Superior temporal gyrus (tissue), 1 donor: Measurements from ENCODE around the gene TMEM129.
A peak's percentile ranks its signal among the peaks of the same experiment; 100 is the strongest.

Source experiments
- DNase-seq: peaks from one replicate; pipeline ENCODE4 v3.0.0-alpha.2; 2016; ENCODE audit errors: extremely low spot score

Gene TMEM129

GRCh38 chr4:1758306-1759121, 37.4 kb upstream of the TMEM129 start:
- DNase-seq, result no peak

- no peak for DNase-seq
These were observed 36.7 kb upstream of the TMEM129 start for GRCh38 chr4:1757836-1758235.

DNA sequence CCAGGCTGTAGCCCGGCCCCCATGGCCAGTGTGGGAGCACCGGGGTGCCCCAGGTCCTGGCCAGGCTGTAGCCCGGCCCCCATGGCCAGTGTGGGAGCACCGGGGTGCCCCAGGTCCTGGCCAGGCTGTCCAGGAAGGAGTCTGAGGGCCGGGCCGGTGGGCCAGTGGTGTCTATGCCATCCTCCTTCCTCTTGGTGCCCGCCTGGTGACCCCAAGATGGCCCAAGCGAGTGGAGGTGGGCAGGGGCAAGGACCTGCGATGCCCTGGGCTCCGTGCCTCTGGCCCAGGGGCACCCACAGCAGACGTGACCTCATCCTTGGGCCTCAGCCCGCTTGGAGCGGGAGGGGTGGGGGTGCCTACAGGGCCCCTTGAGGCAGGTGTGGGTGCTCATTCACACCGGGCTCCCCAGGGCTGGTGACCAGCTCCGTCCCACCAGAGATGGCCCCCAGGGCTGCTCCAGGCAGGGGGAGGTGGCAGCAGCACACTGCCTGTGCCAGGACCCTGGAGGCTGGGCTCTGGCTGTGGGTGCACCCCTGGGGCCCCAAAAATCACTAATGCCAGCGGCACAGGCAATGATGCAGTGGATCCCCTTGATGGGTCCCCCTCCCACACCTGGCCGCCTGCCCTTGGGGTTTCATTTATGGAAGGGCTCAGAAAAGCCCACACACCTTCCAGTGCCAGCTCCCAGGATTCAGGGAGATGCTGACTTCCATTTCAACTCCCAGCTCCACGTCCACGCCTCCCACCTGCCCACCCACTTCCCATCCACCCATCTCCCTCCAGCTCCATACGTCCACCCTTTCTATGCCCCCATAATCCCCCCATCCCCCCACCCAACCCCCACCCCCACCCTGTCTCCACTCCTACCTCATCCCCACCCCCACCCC, 36.0 kb upstream of the TMEM129 start:
- DNase-seq, result no peak

DNA sequence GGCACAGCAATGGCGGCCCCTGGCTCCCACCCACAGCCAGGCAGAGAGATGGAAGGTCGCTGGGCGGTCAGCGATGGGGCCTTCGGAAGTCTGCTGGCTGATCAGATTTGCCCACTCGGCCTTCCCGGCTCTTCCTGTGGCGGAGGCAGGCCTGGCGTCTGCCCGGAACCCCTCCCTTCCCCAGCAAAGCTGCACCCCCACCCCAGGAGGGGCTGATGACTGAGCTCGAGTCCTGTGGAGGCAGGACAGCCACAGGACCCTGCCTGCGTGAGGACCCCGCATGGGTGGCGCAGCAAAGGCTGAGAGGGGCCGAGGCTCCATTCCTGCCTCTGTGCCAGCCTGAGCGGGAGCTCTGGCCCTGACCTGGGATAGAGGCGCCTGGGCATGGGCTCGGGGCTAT, 35.0 kb upstream of the TMEM129 start:
- DNase-seq, result no peak

GRCh38 chr4:1755297-1755696, 34.2 kb upstream of the TMEM129 start:
- DNase-seq, result no peak

DNA sequence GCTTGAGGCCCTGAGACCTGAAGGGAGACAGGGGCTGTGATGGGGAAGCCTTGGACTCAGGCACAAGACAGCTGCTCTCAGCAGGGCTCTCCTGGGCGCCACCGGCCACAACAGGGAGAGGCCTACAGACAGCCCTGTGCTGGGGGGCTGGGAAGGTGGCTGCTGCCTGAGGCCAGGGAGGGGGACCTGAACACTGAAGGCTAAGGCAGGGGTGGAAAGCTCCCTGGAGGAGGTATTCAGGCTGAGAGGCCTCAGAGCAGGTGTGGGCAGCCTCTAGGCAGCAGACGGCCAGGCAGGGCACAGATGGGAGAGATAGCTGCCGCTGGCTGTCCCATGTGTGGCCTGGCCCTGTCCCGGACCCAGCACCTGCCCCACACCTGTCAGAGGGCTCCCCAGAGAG, 33.2 kb upstream of the TMEM129 start:
- no peak for DNase-seq

DNA sequence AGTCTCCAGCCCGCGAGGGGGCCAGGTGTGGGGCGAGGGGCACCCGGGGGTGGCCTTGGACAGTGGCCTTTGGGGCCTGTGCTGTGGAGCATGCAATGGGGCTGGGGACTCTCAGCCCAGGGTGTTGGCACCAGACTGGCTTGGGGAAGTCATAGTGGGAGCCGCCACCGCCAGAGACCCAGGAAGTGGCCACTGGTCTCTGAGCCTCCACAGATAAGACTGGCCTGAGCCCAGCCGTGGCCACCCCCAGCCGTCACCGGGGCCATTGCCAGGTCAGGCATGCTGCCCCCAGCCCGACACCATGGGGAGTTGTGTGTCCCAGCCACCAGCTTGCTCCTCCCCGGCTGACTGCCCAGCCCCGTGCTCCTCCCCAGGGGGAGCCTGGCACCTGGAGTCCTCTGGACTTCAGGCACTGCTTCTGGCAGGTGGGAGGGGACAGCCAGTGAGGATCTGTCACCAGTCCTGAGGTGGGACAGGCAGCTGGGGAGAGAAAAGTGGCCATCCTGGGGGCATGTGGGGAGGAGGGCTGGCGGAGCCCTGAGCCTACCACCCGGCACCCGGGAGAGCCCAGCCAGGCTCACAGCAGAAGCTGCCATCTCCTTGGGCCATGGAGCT, 32.7 kb upstream of the TMEM129 start:
- no peak for DNase-seq

- DNase-seq, result no peak
These were observed 32.2 kb upstream of the TMEM129 start for GRCh38 chr4:1753294-1753696.

- no peak for DNase-seq
These were observed 31.3 kb upstream of the TMEM129 start for GRCh38 chr4:1752284-1753041.

DNA sequence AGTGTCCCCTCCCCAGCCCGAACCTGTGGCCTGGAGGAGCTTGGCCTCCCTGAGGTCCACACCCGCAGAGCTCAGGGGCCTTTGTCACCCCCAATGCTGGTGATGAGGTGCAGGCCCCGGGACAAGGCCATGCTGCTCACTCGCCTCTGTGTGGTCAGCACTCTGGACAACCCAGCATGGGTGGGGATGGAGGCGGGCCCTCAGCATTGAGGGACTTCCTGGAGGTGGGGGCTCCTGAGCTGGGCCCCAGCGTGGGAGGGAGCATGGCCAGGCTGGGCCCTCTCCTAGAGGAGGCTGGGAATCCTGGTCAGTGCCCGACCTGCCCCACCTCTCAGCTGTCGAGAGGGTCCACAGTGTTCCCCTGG, 30.8 kb upstream of the TMEM129 start:
- DNase-seq, result no peak

GRCh38 chr4:1751155-1751918, 30.2 kb upstream of the TMEM129 start:
- DNase-seq, result no peak

GRCh38 chr4:1750381-1751154, 29.4 kb upstream of the TMEM129 start:
- no peak for DNase-seq

DNA sequence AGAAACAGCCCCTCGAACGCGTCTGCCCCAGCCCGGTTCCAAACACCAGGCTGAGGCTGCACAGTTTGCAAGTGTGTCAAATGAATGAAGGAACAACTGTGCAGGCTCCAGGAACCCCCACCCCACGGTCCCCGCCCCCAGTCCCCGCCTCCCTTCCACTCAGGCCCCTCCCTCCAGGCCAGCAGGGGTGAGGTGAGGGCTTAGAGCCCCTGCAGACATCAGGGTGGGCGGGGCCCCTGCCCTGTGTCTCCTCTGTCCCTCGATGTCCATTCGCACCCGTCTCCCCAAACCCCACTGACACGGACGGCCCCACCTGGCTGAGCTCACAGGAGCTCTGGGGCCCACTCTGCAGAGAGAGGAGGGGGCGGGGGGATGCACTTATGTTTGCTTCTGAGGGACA, 28.7 kb upstream of the TMEM129 start:
- DNase-seq, result no peak

DNA sequence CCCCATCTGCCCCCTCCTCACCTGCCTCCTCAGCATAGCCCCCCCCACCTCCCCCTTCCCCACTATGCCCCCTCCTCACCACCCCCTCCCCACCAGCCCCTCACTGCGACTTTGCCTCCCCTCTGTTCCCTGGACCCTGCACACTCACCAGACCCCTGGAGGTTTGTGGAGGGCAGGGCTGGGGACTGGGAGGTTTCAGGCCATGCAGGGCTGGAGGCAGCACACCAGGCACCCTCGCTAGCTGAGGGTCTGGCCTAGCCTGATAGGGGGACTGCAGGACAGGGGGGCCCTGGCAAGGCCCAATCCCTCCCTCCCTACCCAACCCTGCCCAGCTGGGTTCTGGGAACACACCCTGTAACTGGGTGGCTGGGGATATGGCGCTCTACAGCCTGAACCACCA, 28.2 kb upstream of the TMEM129 start:
- no peak for DNase-seq

DNA sequence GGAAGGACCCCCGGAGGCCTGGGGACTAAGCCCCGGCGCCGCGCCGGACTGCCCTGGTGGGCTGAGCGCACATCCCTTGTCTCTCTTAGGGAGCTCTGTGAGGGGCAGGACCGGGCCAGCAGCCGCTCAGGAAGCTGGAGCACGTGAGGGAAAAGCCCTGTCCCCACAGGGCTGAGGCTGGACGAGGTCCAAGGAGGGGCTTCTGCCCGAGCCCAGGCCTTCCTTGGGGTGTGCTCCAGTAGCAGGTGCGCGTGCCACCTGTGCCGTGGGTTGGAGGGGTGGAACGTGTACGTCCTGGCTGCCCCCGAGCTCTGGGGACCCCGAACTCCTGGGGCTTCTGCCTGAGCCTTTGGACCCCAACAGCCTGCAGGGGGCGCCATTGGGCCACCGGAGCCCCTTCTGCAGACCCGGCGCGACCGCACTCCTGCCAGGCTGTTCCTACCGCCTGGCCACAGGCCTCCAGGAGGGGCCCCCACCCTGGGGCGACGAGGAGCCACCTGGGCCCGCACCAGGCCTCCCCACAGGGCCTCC, 27.4 kb upstream of the TMEM129 start:
- DNase-seq, result peak; percentile 42

DNA sequence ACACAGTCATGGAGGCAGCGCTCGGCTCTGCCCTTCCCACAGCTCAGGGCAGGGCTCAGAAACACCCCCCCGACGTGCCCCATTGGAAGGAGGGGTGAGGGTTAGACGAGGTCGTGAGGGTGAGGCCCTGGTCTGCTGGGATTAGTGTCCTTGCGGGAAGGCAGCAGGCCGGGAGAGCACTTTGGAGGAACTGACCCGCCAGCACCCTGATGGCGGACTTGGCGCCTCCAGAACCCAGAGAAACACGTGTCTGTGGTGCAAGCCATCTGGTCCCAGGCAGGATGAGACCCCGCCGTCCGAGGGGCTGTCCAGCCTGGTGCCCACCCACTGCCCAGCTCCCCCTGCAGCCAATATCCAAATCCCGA, 26.5 kb upstream of the TMEM129 start:
- no peak for DNase-seq

DNA sequence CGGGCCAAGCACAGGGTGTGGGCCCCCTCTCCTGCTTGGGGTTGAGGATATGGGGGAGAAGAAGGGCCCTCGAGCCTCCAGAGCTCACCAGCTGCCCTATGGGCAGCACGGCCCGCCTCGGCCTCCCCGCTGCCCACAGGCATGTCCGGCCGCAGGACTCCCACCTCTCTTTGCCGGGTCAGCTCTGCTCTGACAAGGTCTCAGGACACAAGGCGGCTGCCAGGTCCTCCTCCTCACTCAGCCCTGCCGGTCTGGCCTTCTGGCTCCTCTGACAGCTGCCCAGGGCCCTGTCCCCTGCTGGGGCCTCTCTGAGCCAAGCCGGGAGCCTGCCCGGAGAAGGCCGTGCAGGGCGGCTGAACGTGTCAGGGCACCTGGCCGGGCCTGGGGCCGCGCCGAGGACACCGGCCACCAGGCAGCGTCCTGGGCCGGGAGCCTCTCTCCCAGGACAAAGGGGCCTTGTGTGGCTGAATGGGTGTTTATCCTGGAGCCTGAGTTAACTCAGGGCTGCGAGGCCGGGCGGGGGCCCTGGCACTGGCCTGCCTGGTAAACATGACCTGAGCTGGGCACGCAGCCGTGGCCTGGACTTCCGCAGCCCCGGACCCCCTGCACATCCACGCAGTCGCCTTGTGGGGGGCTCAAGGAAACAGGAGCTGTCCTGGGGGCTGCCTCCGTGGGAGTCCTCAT, 25.9 kb upstream of the TMEM129 start:
- peak; percentile 16 for DNase-seq

DNA sequence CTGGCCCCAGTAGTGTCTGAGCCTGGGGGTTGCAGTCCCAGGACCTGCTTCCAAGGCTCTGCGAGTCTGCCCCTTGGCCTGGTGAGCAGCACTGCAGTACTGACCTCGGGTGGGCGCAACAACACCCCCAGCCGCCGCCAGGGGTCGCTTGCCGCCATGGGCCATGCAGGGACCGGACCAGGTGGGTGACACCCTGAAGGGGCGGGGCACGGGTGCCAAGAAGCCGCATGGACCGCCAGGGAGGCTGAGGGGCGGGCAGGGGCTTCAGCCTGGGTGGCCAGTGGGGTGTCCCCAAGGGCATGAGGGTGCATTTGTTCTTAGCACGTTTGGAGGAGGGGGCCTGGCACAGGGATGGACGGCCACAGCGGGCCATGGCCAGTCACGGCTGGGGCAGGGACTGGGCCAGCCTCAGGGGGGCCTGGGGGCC, 25.2 kb upstream of the TMEM129 start:
- DNase-seq, result no peak

DNA sequence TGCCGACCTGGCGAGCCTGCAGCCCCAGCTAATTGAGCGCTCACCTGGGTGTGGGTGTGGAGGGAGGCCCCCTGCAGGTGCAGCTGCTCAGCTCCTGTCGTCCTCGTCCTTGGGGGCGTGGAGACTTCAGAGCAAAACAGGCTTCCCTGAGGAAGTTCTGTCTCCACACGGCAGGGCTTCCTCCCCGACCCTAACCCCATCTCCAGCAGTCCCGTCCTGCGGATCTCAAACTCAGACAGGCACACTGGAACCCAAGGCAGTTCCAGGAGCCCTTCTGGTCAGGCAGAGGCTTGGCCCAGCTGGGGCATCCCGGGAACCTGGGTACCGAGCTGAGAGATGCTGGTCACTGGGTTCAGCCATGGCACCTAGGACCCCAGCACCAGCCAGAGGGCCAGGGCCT, 24.6 kb upstream of the TMEM129 start:
- DNase-seq, result no peak

GRCh38 chr4:1745165-1745564, 24.0 kb upstream of the TMEM129 start:
- no peak for DNase-seq
